HEK293T (cell line): ENCODE results near the gene C3orf85.
"Not testable (repeated sequence)": the region's sequence is repeated elsewhere in the genome, so short reads cannot be mapped to it uniquely, and the experiment has no call there.

Experiments
- FOXK2 ChIP-seq: fragments of 450-650 bp; IDR thresholded peaks from 2 replicates; pipeline ENCODE4 v1.6.1; 2016; ENCODE audit warnings: mild to moderate bottlenecking
- HDGF ChIP-seq: fragments of 450-650 bp; IDR thresholded peaks from 2 replicates; pipeline ENCODE4 v1.6.1; 2017; ENCODE audit warnings: antibody characterized with exemption, borderline replicate concordance
- ZNF384 ChIP-seq: fragments of 450-650 bp; IDR thresholded peaks from 2 replicates; pipeline ENCODE4 v1.6.1; 2016

GRCh38 chr3:109133474-109133816 is 3.1 kb upstream of the C3orf85 start:
- TF ChIP-seq ZNF384, HDGF, FOXK2: not testable (repeated sequence)
